Measurements from ENCODE around the gene PLIN3.

GRCh38 chr19:4801085-4801619, 66.3 kb downstream of the PLIN3 start:
- TF ChIP-seq POLR2A (IDR thresholded peaks at IDR 0.05) (no peak), CTCF (IDR thresholded peaks at IDR 0.05) (no peak)
